ENCODE results near the gene TSPAN9.

TSPAN9 gene

DNA sequence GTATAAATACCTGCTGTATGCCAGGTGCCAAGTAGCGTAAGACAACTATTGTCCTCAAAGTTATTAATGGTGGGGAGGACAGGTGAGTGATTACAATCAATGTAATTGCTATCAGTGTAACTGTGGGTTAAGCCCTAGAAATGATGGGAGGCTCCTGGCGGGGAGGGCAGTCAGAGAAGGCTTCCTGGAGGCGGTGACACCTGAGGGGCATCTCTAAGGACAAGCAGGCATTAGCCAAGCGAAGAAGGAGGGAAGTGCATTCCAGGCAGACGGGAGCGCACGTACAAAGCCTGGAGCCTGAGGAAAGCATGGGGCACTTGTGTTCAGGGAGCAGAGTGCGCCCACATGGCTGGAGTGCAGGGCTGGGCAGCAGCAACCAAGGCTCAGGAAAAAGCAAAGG is 230.9 kb downstream of the TSPAN9 start:
- no peak for DNase-seq (ENCODE audit: extremely low read depth in 1 of 2, low read depth in 1 of 2)

GRCh38 chr12:3308609-3309008 is 231.4 kb downstream of the TSPAN9 start:
- DNase-seq (ENCODE audit: extremely low read depth in 1 of 2, low read depth in 1 of 2), result no peak

GRCh38 chr12:3309805-3310204 is 232.6 kb downstream of the TSPAN9 start:
- DNase-seq (ENCODE audit: extremely low read depth in 1 of 2, low read depth in 1 of 2), result no peak

DNA sequence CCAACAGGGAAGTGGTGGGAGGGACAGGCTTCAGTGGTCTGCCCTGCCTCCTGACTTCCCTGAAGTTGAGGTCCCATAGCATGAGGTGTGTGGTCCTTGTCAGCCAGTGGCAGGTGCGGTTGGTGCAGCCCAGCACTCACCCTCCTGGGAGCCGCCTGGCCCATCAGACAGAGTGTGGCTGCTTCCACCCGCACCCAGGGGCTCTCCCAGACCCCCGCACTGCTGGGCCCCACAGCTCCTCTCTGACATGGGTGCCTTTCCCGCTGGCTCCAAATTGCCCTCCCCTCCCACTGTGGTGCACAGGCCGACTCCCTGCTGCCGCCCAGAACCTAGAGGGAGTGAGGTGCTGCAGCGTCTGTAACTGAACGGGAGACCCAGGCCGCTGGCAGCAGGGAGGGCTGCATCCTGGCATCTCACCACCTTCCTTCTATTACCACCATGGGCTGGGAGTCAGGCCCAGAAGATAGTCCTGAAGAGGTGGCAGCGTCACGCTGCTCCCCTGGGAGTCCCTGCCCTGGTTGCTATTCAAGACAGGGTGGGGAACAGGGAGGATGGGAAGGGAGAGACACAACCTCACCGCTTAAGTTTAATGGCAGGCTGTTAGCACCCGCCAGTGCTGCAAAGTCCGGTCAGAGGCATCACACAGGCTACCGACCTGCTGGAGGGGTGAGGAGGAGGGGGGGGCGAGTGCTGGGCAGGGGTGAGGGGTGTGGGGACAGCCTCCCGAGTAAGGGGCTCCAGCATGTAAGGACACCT is 233.3 kb downstream of the TSPAN9 start:
- DNase-seq (ENCODE audit: extremely low read depth in 1 of 2, low read depth in 1 of 2), result no peak

GRCh38 chr12:3311027-3311402 is 233.8 kb downstream of the TSPAN9 start:
- no peak for DNase-seq (ENCODE audit: extremely low read depth in 1 of 2, low read depth in 1 of 2)

- DNase-seq (ENCODE audit: extremely low read depth in 1 of 2, low read depth in 1 of 2), result no peak
Observed at GRCh38 chr12:3311491-3312103, 234.4 kb downstream of the TSPAN9 start.

DNA sequence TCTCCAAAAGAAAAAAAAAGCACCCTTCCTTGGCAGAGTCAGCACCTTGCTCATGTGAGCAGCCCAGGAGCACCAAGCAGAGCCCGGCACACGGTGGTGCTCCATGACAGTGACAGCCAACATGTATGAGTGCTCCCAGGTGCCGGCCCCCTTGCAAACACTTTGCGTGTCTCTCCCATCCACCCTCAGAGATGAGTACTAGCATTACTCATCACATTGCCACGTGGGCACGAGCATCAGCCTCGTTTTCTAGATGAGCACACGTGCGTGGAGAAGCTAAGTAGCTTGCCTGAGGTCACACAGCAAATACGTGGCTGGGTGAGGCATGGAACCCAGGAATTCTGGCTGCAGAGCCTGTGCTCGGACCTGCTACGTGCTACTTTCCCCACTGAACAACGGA is 235.9 kb downstream of the TSPAN9 start:
- no peak for DNase-seq (ENCODE audit: extremely low read depth in 1 of 2, low read depth in 1 of 2)

GRCh38 chr12:3313675-3314663 is 236.8 kb downstream of the TSPAN9 start:
- DNase-seq (ENCODE audit: extremely low read depth in 1 of 2, low read depth in 1 of 2), result no peak

DNA sequence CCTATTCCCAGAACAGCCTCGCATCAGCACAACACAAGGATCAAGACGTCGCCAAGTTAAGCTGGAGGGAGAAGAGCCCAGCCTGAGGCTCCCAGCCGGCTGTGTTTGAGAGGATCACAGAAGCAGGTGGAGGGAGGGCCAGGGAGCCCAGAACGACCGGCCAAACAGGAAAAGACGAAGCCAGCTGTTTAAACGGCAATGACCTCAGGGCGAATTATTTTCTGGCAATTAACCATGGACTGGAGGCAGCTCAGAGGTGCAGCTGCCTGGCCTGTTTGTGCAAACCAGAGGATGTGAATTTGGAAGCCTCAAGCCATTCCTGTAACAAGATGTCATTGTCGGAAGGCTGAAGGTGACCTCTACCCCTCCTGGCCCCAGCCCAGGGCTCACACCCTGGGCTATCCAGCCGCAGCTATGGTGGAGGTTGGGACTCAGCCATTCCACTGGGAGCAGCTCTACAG is 238.1 kb downstream of the TSPAN9 start:
- DNase-seq (ENCODE audit: extremely low read depth in 1 of 2, low read depth in 1 of 2), result no peak

GRCh38 chr12:3316776-3317480 is 239.7 kb downstream of the TSPAN9 start:
- no peak for DNase-seq (ENCODE audit: extremely low read depth in 1 of 2, low read depth in 1 of 2)

GRCh38 chr12:3317481-3317815 is 240.3 kb downstream of the TSPAN9 start:
- DNase-seq (ENCODE audit: extremely low read depth in 1 of 2, low read depth in 1 of 2), result no peak

DNA sequence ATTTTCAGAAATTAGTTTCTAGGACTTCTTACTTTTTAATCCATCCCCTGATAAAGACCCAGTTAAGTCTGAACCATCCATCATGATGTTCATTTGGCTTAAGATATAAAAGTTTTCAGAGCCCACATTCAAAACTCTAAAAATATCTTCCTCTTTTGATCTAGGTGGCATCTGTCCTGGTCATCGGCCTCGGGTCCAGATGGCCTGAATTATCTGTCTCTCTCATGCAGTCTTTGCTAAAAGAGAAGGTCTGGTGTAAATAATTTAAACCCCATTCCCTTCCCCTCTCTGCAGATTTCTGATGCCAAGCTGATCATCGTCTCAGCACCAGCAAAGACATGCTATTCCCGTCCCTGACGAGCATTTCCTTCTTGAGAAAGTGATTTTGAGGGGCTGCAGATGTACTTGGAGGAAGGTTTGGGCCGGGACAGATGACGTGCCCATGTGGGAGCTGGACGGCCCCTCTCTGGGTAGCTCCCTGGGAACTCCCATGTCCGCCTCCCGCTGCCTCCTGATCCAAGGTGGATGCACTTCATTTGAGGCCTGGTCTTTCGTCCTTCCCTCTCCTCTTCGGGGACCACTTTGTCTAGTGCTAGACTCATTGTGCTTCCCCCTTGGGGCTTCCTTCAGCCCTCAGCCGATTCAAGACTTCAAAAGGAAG is 240.8 kb downstream of the TSPAN9 start:
- no peak for DNase-seq (ENCODE audit: extremely low read depth in 1 of 2, low read depth in 1 of 2)

DNA sequence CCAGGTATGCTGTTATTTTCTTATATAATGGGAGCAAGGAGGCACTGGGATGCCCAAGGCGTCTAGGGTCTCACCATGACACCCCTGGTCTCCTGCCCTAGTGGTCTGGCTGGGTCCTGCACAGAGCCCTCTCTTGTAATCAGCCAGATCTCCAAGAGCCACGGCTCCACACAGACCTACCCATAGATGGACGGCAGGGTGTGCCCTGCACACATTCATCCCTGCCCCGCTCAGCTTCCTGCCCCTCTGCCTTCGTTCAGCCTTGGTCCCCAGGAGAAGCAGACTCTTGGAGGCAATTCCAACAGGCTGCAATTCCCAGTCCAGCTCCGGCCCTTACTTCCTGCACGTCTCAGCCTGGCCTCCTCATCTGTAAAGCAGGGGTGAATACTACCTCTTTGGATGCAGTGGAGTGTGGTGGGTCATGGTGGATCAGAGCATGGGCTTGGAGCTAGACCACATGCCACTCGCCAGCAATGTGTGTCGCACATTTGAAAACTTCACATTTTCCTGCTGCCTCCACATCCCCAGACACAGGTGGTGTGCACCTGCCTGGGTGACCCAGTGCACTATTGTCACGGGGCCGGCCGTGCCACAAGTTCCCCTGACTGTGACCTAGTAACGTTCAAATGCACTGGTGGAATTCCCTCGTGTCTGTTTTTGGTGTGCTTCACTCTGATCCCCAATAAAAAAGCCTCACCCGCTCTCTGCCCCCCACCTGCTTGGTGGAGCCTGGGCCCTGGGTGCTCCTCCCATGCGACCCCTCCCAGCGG is 242.7 kb downstream of the TSPAN9 start:
- no peak for DNase-seq (ENCODE audit: extremely low read depth in 1 of 2, low read depth in 1 of 2)

DNA sequence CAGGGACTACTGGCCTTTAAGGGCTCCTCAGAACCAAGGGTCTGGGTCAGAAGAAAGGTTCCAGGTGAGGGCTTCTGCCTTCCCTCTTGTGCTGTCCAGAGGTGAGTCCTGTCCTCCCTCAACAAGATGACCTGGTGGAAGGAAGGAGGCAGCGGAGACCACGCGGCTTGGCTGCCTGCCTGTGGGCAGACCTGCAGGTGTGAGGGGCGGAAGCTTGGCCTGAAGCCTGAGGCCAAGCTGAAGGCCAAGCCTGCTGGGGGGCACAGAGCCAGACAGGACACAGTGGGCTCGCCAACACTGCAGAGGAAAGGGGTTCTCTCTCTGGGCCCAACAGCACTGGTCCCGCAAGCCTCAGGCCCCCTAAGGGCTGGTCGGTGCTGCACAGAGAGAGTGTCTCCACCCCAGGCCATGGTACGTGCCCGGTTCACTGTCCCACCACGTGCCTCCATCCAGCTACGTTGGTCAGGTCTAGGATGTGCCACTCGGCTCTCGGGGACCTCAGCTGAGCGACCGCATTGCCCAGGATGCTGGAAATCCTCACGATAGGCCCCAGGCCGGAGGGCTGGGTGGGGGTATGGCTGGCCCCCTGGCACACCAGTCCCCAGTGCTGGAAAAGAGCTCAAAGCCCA is 243.8 kb downstream of the TSPAN9 start:
- DNase-seq (ENCODE audit: extremely low read depth in 1 of 2, low read depth in 1 of 2), result no peak

DNA sequence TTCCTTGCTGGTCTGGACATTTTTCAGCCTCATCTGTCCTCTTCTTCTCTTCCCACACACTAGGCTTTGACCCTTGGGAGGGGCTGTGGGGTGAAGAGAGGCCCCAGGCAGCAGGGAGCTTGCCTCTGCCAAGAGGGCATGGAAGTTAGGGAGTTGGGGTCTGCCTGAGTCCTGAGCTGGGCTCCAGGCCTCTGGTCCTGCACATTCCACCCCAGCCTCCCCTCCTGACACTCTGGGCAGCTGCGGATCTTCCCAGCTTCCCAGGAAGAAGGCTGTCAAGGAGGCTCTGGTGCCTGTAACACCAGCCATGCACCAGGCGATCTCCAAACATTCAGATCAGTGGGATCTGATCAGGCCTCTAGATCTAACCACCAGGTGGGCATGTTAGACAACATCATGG is 244.7 kb downstream of the TSPAN9 start:
- DNase-seq (ENCODE audit: extremely low read depth in 1 of 2, low read depth in 1 of 2), result no peak

DNA sequence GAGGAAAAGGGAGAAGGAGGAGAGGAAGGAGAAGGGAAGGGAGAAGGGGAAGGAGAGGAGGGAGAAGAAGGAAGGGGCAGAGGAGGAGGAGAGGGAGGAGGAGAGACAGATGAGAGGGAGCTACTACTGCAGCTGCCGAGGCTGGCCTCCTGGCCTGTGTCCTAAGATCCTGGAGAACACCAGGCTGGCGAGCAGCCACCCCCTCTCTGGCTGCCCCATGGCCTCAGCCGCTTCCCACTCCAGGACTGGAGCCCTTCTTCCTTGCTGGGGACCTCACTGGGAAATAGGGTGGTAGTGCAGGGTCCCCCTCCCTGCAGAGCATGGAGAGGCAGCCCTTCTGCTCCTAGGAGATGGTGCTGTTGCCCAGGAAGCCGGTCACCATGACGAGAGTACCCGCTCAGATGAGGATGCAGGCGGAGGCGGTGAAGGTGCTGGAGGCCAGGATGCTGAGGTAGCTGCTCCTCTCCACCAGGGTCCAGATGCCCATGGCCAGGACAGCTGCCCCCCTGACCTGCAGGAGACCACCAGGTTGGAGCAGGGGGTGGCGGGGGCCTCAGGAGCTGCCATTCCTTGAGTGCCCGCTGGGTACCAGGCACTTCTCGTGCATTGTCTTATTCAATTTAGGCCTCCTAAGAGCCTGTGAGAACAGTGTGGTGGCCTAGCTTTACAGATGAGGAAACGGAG is 246.0 kb downstream of the TSPAN9 start:
- DNase-seq (ENCODE audit: extremely low read depth in 1 of 2, low read depth in 1 of 2), result no peak

- no peak for DNase-seq (ENCODE audit: extremely low read depth in 1 of 2, low read depth in 1 of 2)
Observed at GRCh38 chr12:3325736-3326135, 248.6 kb downstream of the TSPAN9 start.

DNA sequence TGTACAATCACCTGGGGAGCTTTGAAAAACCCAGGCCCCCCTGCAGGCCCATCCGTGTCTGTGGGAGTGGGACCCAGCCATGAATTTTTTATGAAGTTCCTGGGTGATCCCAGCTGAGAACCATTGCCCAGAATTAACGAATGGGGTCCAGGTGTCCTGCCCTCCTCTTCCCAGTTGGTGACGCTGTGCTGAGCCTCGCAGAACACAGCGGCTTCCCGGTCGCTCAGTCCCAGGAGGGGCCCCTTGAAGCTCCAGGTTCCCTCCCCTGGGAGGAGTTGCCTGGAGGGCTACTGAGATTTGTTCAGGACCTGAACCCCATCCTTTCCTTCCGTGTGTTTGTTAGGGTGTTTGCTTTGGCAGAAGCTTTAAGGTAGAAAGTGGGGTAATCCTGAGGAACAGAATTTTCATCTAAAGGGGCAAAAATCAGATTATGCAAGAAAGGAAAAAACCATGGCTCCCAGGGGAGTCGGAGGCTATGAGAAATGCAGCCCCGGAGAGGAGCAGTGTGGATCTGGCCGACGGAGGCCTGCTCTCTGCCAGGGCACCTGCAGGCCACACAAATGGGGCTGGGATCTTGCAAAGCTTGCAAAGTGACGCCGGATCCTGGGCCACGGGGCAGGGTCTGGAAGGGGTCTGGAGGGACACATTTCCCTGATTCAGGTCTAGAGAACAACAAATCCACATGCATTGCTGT is 249.1 kb downstream of the TSPAN9 start:
- no peak for DNase-seq (ENCODE audit: extremely low read depth in 1 of 2, low read depth in 1 of 2)
